ENCODE measurements around the gene CFAP410. TPM values are rescaled to one million over a fixed set of nuclear protein-coding genes. Genes with fewer than 3 reads are reported as not detected.

CFAP410 gene
- total RNA-seq, 1 donor from 2014 or later, result 11.2 TPM

DNA sequence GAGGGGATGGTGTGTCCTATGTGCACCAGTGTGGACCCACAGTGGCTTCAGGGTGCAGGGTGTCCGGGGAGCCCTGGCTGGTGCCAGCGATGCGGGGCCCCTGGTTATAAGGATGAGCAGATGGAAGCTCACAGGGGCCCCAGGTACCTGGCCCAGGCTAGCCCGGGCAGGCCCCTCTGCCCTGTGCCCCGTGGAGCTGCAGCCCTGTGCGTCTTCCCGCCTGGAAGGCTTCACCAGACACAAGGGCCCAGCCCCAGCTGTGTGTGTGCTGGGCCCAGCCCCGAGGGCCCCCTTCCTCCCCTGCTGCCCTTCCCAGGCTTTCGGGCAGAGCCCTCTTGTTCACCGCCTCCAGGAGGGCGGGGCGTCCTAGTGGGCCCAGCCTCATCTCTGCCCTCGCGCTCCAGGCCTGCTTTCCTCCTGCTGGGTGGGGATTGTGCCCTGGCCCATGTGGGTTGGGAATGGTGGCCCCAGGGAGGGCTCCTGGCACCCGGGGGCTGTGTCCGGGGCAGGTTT is 23.4 kb downstream of the CFAP410 start:
- no peak for DNase-seq (ENCODE audit: low read depth)
- no peak overlapping the region for H3K4me3 ChIP-seq (ENCODE audit: low read depth, low read length)
- TF ChIP-seq, protein P1, sequence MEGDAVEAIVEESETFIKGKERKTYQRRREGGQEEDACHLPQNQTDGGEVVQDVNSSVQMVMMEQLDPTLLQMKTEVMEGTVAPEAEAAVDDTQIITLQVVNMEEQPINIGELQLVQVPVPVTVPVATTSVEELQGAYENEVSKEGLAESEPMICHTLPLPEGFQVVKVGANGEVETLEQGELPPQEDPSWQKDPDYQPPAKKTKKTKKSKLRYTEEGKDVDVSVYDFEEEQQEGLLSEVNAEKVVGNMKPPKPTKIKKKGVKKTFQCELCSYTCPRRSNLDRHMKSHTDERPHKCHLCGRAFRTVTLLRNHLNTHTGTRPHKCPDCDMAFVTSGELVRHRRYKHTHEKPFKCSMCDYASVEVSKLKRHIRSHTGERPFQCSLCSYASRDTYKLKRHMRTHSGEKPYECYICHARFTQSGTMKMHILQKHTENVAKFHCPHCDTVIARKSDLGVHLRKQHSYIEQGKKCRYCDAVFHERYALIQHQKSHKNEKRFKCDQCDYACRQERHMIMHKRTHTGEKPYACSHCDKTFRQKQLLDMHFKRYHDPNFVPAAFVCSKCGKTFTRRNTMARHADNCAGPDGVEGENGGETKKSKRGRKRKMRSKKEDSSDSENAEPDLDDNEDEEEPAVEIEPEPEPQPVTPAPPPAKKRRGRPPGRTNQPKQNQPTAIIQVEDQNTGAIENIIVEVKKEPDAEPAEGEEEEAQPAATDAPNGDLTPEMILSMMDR (conservative IDR thresholded peaks at IDR 0.05; ENCODE audit: low read depth, low read length), result no peak

- TF ChIP-seq, protein P1 (conservative IDR thresholded peaks at IDR 0.05; ENCODE audit: low read depth, low read length), result no peak
- DNase-seq (ENCODE audit: low read depth), result no peak
Measured at GRCh38 chr21:44314561-44314960, 24.6 kb downstream of the CFAP410 start.

GRCh38 chr21:44314128-44314527 is 25.1 kb downstream of the CFAP410 start:
- TF ChIP-seq, protein P1 (conservative IDR thresholded peaks at IDR 0.05; ENCODE audit: low read depth, low read length), result no peak

More at GRCh38 chr21:44314561-44314960, 24.6 kb downstream of the CFAP410 start:
- H3K4me3 ChIP-seq (ENCODE audit: low read depth, low read length), result no peak overlapping the region

GRCh38 chr21:44313451-44313850 is 25.7 kb downstream of the CFAP410 start:
- no peak for DNase-seq (ENCODE audit: low read depth)
- TF ChIP-seq, protein P1 (conservative IDR thresholded peaks at IDR 0.05; ENCODE audit: low read depth, low read length), result no peak
- no peak overlapping the region for H3K4me3 ChIP-seq (ENCODE audit: low read depth, low read length)

More at GRCh38 chr21:44314128-44314527, 25.1 kb downstream of the CFAP410 start:
- no peak overlapping the region for H3K4me3 ChIP-seq (ENCODE audit: low read depth, low read length)
- no peak for DNase-seq (ENCODE audit: low read depth)

GRCh38 chr21:44312716-44313115 is 26.5 kb downstream of the CFAP410 start:
- TF ChIP-seq, protein P1 (conservative IDR thresholded peaks at IDR 0.05; ENCODE audit: low read depth, low read length), result no peak
- H3K4me3 ChIP-seq (ENCODE audit: low read depth, low read length), result no peak overlapping the region
- DNase-seq (ENCODE audit: low read depth), result no peak

DNA sequence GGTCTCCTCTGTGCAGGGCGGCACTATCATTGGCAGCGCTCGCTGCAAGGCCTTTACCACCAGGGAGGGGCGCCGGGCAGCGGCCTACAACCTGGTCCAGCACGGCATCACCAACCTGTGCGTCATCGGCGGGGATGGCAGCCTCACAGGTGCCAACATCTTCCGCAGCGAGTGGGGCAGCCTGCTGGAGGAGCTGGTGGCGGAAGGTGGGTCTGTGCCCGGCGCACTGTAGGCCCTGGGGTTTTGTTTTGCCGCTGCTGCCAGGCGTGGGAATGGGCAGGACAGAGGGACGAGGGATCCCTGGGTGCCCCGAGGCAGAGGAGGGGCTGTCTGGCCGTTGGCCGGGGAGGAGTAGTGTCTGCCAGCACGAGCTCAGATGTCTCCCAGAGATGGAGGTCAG is 27.1 kb downstream of the CFAP410 start:
- no peak for DNase-seq (ENCODE audit: low read depth)
- TF ChIP-seq, protein P1 (conservative IDR thresholded peaks at IDR 0.05; ENCODE audit: low read depth, low read length), result no peak
- H3K4me3 ChIP-seq (ENCODE audit: low read depth, low read length), result no peak overlapping the region
